Kidney epithelial cell (primary cell): ENCODE results near the gene AP1B1. TPM values are rescaled to one million over a fixed set of nuclear protein-coding genes. Genes with fewer than 3 reads are reported as not detected.

ENCODE experiments used
- DNase-seq: peaks from one replicate; pipeline ENCODE4 v3.0.0-alpha.2; 2010; ENCODE audit warnings: low read depth
- H3K27me3 ChIP-seq: 2 replicates; pipeline ENCODE4 v1.6.0; 2011; ENCODE audit warnings: low read length; ENCODE audit not compliant: control insufficient read depth, insufficient read depth
- H3K36me3 ChIP-seq: 2 replicates; pipeline ENCODE4 v1.5.1; 2011; ENCODE audit warnings: low read length; ENCODE audit not compliant: control insufficient read depth, insufficient read depth
- H3K4me3 ChIP-seq: 2 replicates; pipeline ENCODE4 v1.5.1; 2011; ENCODE audit warnings: low read depth, mild to moderate bottlenecking, control low read depth, low read length
- CTCF ChIP-seq: IDR thresholded peaks from 2 replicates; pipeline ENCODE4 v1.5.1; 2011; ENCODE audit warnings: mild to moderate bottlenecking, moderate library complexity, low read length, control low read depth, inconsistent platforms; ENCODE audit not compliant: insufficient read depth, poor library complexity, severe bottlenecking
- total RNA-seq: library from RNA; depleted of rRNA; stranded (reverse); fragments of >200 nt; gene quantifications from 2 replicates; pipeline ENCODE4 v1.2.3, GENCODE V29; 2015

Gene AP1B1
- total RNA-seq, 1 donor from 2014 or later: 65.2 TPM

GRCh38 chr22:29330753-29331152, 57.6 kb downstream of the AP1B1 start:
- DNase-seq: no peak
- no peak for TF ChIP-seq CTCF
- Histone ChIP-seq H3K36me3 (peaks cover 3% of the 10 kb centered on the region), H3K4me3 (no peak overlapping the region), H3K27me3 (no peaks in the 10 kb centered on the region)

- no peak for DNase-seq
- H3K4me3 ChIP-seq: no peak overlapping the region
- peaks cover 3% of the 10 kb centered on the region for H3K36me3 ChIP-seq
- no peak for TF ChIP-seq CTCF
- H3K27me3 ChIP-seq: no peaks in the 10 kb centered on the region
Measured at GRCh38 chr22:29330291-29330690, 58.1 kb downstream of the AP1B1 start.

- no peak for TF ChIP-seq CTCF
- DNase-seq: no peak
- H3K36me3 ChIP-seq: peaks cover 3% of the 10 kb centered on the region
- H3K4me3 ChIP-seq: no peak overlapping the region
- no peaks in the 10 kb centered on the region for H3K27me3 ChIP-seq
Measured at GRCh38 chr22:29329581-29329980, 58.8 kb downstream of the AP1B1 start.

- no peak for DNase-seq
- TF ChIP-seq CTCF: no peak
- no peak overlapping the region for H3K4me3 ChIP-seq
- H3K36me3 ChIP-seq: peaks cover 3% of the 10 kb centered on the region
- no peaks in the 10 kb centered on the region for H3K27me3 ChIP-seq
Measured at GRCh38 chr22:29328566-29329500, 59.5 kb downstream of the AP1B1 start.

- H3K4me3 ChIP-seq: no peak overlapping the region
- no peaks in the 10 kb centered on the region for H3K27me3 ChIP-seq
- TF ChIP-seq CTCF: peak; percentile 8
- no peak for DNase-seq
- H3K36me3 ChIP-seq: peaks cover 3% of the 10 kb centered on the region
Measured at GRCh38 chr22:29328055-29328454, 60.3 kb downstream of the AP1B1 start.
